GM20000 (cell line): ENCODE measurements around the gene RNH1.

Source experiments
- DNase-seq: peaks from one replicate; pipeline ENCODE4 v3.0.0; 2012; ENCODE audit warnings: low spot score
- CTCF ChIP-seq: IDR thresholded peaks from 2 replicates; pipeline ENCODE4 v1.5.1; 2012; ENCODE audit warnings: mild to moderate bottlenecking, control low read depth; ENCODE audit errors: extremely low read depth, missing control alignments

The RNH1 gene

GRCh38 chr11:531919-532526, 25.0 kb upstream of the RNH1 start:
- DNase-seq = no peak
- TF ChIP-seq CTCF = no peak

GRCh38 chr11:530960-531831, 24.2 kb upstream of the RNH1 start:
- no peak for TF ChIP-seq CTCF

GRCh38 chr11:529728-530411, 22.8 kb upstream of the RNH1 start:
- no peak for TF ChIP-seq CTCF
- no peak for DNase-seq

More at GRCh38 chr11:530960-531831, 24.2 kb upstream of the RNH1 start:
- DNase-seq = no peak

- no peak for DNase-seq
- TF ChIP-seq CTCF = no peak
These were observed 22.0 kb upstream of the RNH1 start for GRCh38 chr11:528815-529727.

- no peak for TF ChIP-seq CTCF
- DNase-seq = no peak
These were observed 21.2 kb upstream of the RNH1 start for GRCh38 chr11:528166-528814.

- TF ChIP-seq CTCF = no peak
- DNase-seq = no peak
These were observed 19.1 kb upstream of the RNH1 start for GRCh38 chr11:526192-526591.
